ENCODE data around the gene PDILT. TPM values are rescaled to one million over a fixed set of nuclear protein-coding genes. Genes with fewer than 3 reads are reported as not detected.
"Not testable (repeated sequence)": the region's sequence is repeated elsewhere in the genome, so short reads cannot be mapped to it uniquely, and the experiment has no call there.

The PDILT gene
- total and polyA plus RNA-seq, 2 experiments from 2014 or later: not detected

DNA sequence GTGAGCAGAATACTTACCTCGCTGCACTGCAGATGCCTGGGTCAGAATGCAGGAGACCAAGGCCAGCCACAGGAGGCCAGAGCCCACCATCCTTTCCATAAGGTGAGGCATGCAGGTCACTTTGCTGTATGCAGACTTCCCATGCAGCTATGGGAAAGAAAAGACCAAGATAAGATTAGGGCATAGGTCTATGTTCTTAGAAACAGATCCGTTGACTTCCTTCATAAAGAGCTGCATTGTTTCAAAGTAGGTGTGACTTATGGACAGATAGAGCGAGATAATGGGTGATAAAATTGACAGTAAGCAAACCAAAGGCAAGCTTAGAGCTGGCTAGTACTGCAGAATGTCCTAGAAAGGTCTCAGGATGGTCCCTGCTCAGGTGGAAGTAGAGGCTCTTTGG is 78.2 kb downstream of the PDILT start:
- no peak for DNase-seq (ENCODE audit: low read depth in 1 of 2, low spot score in 1 of 2)
- TF ChIP-seq, protein P1, sequence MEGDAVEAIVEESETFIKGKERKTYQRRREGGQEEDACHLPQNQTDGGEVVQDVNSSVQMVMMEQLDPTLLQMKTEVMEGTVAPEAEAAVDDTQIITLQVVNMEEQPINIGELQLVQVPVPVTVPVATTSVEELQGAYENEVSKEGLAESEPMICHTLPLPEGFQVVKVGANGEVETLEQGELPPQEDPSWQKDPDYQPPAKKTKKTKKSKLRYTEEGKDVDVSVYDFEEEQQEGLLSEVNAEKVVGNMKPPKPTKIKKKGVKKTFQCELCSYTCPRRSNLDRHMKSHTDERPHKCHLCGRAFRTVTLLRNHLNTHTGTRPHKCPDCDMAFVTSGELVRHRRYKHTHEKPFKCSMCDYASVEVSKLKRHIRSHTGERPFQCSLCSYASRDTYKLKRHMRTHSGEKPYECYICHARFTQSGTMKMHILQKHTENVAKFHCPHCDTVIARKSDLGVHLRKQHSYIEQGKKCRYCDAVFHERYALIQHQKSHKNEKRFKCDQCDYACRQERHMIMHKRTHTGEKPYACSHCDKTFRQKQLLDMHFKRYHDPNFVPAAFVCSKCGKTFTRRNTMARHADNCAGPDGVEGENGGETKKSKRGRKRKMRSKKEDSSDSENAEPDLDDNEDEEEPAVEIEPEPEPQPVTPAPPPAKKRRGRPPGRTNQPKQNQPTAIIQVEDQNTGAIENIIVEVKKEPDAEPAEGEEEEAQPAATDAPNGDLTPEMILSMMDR (IDR thresholded peaks at IDR 0.05; ENCODE audit: low read depth, low read length): no peak
- Histone ChIP-seq H3K36me3 (no peaks in the 10 kb centered on the region), H3K4me1 (ENCODE audit: low read depth) (no peaks in the 10 kb centered on the region), H3K27ac (no peak overlapping the region), H3K4me3 (no peak overlapping the region), H3K9me3 (ENCODE audit: low read depth) (no peaks in the 10 kb centered on the region), H3K27me3 (no peaks in the 10 kb centered on the region)

DNA sequence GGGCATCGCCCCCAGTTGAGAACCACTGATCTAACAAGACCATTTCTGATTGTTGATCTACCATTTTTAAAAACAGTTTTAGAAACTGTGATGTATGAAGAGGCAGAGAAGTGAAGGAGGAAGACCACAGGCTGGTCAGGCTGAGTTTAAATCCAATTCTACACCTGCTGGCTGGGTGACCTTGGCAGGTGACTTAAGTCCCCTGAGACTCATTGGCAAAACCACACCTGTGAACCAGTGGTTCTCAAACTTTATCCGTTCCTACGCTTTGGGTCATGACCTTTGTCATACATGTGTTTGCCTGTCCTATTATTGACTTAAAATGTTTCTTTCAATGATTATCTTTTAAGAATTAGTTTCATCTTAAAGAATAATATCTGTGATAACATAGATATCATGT is 79.5 kb downstream of the PDILT start:
- TF ChIP-seq, protein P1 (IDR thresholded peaks at IDR 0.05; ENCODE audit: low read depth, low read length): no peak
- no peaks in the 10 kb centered on the region for H3K27me3 ChIP-seq
- no peak overlapping the region for H3K4me3 ChIP-seq
- no peaks in the 10 kb centered on the region for H3K4me1 ChIP-seq (ENCODE audit: low read depth)
- no peaks in the 10 kb centered on the region for H3K36me3 ChIP-seq
- H3K27ac ChIP-seq: no peak overlapping the region
- no peak for DNase-seq (ENCODE audit: low read depth in 1 of 2, low spot score in 1 of 2)
- H3K9me3 ChIP-seq (ENCODE audit: low read depth): no peaks in the 10 kb centered on the region

DNA sequence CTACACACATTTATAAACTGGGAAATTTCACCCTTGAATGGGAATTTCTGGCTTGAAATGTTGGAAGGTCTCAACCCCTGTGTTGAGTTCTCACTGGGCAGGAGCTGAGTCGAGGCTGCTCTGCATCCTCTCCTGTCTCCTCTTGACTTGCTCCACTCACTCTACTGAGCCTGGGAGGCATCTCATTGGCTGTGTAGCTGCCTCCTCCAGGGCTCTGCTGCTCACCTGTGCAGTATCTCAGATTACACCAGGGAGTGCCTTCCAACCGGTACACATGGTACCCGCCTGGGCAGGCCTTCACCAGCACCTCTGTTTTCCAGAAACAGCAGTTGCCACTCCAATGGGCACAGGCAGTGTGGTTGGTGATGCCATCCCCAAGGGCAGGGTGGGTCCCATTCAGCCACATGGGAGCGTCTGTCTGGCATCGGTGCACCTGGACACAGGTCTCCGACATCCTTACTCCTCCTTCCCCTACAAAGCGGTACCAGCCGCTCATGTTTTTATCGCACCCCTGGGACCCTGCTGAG is 80.9 kb downstream of the PDILT start:
- no peak overlapping the region for H3K27ac ChIP-seq
- TF ChIP-seq, protein P1 (IDR thresholded peaks at IDR 0.05; ENCODE audit: low read depth, low read length): no peak
- no peaks in the 10 kb centered on the region for H3K9me3 ChIP-seq (ENCODE audit: low read depth)
- no peaks in the 10 kb centered on the region for H3K4me1 ChIP-seq (ENCODE audit: low read depth)
- no peaks in the 10 kb centered on the region for H3K36me3 ChIP-seq
- DNase-seq (ENCODE audit: low read depth in 1 of 2, low spot score in 1 of 2): no peak
- H3K27me3 ChIP-seq: no peaks in the 10 kb centered on the region
- no peak overlapping the region for H3K4me3 ChIP-seq

DNA sequence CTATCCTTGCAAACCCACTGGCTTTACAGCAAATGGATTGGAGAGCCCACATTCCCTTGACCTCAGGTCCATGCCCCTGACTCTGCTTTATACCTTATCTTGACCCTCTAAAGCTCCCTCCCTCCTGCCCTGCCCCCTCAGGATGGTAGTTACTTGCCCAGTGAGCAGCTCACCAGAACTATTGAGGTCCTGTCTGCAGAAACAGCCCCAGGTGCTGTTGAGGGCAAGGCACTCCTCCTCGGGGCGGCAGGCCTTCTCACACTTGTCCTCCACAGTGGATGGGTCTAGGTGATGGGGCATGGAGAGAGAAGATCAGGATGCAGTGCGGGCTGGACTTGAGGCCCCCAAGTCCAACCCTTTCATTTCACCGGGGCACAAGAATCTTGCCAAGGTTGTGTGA is 81.8 kb downstream of the PDILT start:
- TF ChIP-seq, protein P1 (IDR thresholded peaks at IDR 0.05; ENCODE audit: low read depth, low read length): no peak
- H3K27ac ChIP-seq: no peak overlapping the region
- no peaks in the 10 kb centered on the region for H3K9me3 ChIP-seq (ENCODE audit: low read depth)
- no peak overlapping the region for H3K4me3 ChIP-seq
- H3K4me1 ChIP-seq (ENCODE audit: low read depth): no peaks in the 10 kb centered on the region
- H3K36me3 ChIP-seq: no peaks in the 10 kb centered on the region
- no peaks in the 10 kb centered on the region for H3K27me3 ChIP-seq
- no peak for DNase-seq (ENCODE audit: low read depth in 1 of 2, low spot score in 1 of 2)

DNA sequence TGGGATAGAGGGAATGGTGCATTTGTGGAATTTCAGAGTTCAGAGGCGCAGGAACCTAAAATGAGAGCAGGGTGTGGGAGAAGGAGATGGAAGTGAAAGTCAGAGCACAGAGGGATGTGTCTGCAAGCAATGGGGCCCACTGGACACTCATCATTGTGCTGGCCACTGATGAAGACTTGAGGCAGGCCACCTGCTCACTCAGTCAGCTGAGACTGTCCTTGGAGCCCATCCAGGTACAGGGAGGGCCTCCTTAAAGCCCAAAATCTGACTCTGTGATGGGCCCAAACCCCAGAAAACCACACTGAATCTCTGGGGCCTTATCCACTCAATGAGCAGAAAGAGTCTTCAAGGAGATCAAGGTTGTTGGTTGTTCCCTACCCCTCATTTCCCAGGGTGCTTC is 82.9 kb downstream of the PDILT start:
- Histone ChIP-seq H3K36me3 (no peaks in the 10 kb centered on the region), H3K9me3 (ENCODE audit: low read depth) (no peaks in the 10 kb centered on the region), H3K4me3 (no peak overlapping the region), H3K27me3 (peaks cover 2% of the 10 kb centered on the region), H3K4me1 (ENCODE audit: low read depth) (no peaks in the 10 kb centered on the region), H3K27ac (no peak overlapping the region)
- DNase-seq (ENCODE audit: low read depth in 1 of 2, low spot score in 1 of 2): no peak
- TF ChIP-seq, protein P1 (IDR thresholded peaks at IDR 0.05; ENCODE audit: low read depth, low read length): no peak

DNA sequence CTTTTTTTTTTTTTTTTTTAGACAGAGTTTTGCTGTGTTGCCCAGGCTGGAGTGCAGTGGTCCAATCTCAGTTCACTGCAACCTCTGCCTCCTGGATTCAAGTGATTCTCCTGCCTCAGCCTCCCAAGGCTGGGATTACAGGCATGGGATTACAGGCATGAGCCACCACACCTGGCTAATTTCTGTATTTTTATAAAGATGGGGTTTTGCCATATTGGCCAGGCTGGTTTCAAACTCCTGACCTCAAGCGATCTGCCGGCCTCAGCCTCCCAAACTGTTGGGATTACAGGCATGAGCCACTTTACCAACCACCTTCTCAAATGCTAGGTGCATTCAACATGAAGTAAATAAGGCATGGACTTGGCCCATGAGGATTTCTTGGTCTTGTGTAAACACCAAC is 83.5 kb downstream of the PDILT start:
- DNase-seq (ENCODE audit: low read depth in 1 of 2, low spot score in 1 of 2); H3K4me1 ChIP-seq (ENCODE audit: low read depth); H3K9me3 ChIP-seq (ENCODE audit: low read depth); H3K27me3 ChIP-seq; H3K27ac ChIP-seq; H3K4me3 ChIP-seq; H3K36me3 ChIP-seq: not testable (repeated sequence)
